OCI-LY7 (cell line): ENCODE results near the gene RCL1. TPM values are rescaled to one million over a fixed set of nuclear protein-coding genes. Genes with fewer than 3 reads are reported as not detected.

ENCODE experiments used
- BruUV-seq: library from RNA; stranded (reverse); fragments of 400-500 nt; replicated peaks from 2 replicates; lab custom pipeline; 2021; lab: Mats Ljungman, UMichigan
- CTCF ChIA-PET: fragments of 300-600 bp; sonication (Branson Sonifier 250); formaldehyde crosslinking; loops from one replicate; lab custom pipeline; 2022; ENCODE audit warnings: antibody characterized with exemption; ENCODE audit not compliant: unreplicated experiment; lab: Charles Lee
- POLR2A ChIA-PET: fragments of 300-600 bp; sonication (Branson Sonifier 250); formaldehyde crosslinking; loops from one replicate; lab custom pipeline; 2022; ENCODE audit warnings: antibody characterized with exemption; lab: Charles Lee
- DNase-seq: peaks from one replicate; pipeline ENCODE4 v3.0.0-alpha.2; 2015; ENCODE audit warnings: low spot score
- H2AFZ ChIP-seq: fragments of 200-600 bp; sonication (generic), shearing (Covaris generic); 2 replicates; pipeline ENCODE4 v1.6.1; 2014; ENCODE audit warnings: mild to moderate bottlenecking, antibody characterized with exemption, low read length, moderate library complexity
- H3K27ac ChIP-seq: fragments of 200-600 bp; sonication (generic); 2 replicates; pipeline ENCODE4 v1.5.1; 2014; ENCODE audit warnings: mixed run types, low read depth, mild to moderate bottlenecking, moderate library complexity, low read length, inconsistent platforms; ENCODE audit not compliant: poor library complexity, severe bottlenecking
- H3K36me3 ChIP-seq: fragments of 200-600 bp; sonication (generic); 2 replicates; pipeline ENCODE4 v1.6.1; 2014; ENCODE audit warnings: mild to moderate bottlenecking, antibody characterized with exemption, low read length, moderate library complexity, mixed read lengths; ENCODE audit not compliant: insufficient read depth
- H3K4me1 ChIP-seq: fragments of 200-600 bp; sonication (generic); 2 replicates; pipeline ENCODE4 v1.5.1; 2014; ENCODE audit warnings: mild to moderate bottlenecking, low read length; ENCODE audit not compliant: insufficient read depth, poor library complexity, severe bottlenecking
- H3K4me2 ChIP-seq: fragments of 200-600 bp; sonication (generic); 2 replicates; pipeline ENCODE4 v1.6.1; 2014; ENCODE audit warnings: mild to moderate bottlenecking, low read length
- H3K4me3 ChIP-seq: fragments of 200-600 bp; sonication (generic); 2 replicates; pipeline ENCODE4 v1.5.1; 2014; ENCODE audit warnings: mild to moderate bottlenecking, low read depth, low read length; ENCODE audit not compliant: poor library complexity, severe bottlenecking
- H3K79me2 ChIP-seq: fragments of 200-600 bp; sonication (generic); 2 replicates; pipeline ENCODE4 v1.6.1; 2016; ENCODE audit warnings: low read depth, mild to moderate bottlenecking, low read length, moderate library complexity, mixed read lengths; ENCODE audit not compliant: insufficient read depth
- H3K9me2 ChIP-seq: fragments of 200-600 bp; sonication (generic); 2 replicates; pipeline ENCODE4 v1.6.1; 2016; ENCODE audit warnings: mild to moderate bottlenecking, low read length, mixed read lengths; ENCODE audit not compliant: insufficient read depth
- H3K9me3 ChIP-seq: fragments of 200-600 bp; sonication (generic); 2 replicates; pipeline ENCODE4 v1.6.1; 2014; ENCODE audit warnings: mild to moderate bottlenecking, mixed run types, low read length, mixed read lengths
- H4K20me1 ChIP-seq: fragments of 200-600 bp; sonication (generic); 2 replicates; pipeline ENCODE4 v1.6.1; 2014; ENCODE audit warnings: mild to moderate bottlenecking, antibody characterized with exemption, low read length, moderate library complexity, mixed read lengths; ENCODE audit not compliant: insufficient read depth
- EZH2phosphoT487 ChIP-seq: fragments of 200-600 bp; sonication (generic); IDR thresholded peaks from 2 replicates; pipeline ENCODE4 v1.6.1; 2018; ENCODE audit warnings: low read depth, borderline replicate concordance, mild to moderate bottlenecking, mixed run types, antibody characterized with exemption, low read length, moderate library complexity, mixed read lengths
- intact Hi-C: fragments of 100-400 bp; cut with micrococcal nuclease; formaldehyde crosslinking; loops from one replicate; pipeline ENCODE4 v1.10.0; 2022; ENCODE audit not compliant: unreplicated experiment
- total RNA-seq, 2 experiments: library from RNA; depleted of rRNA in 1 of 2; stranded (reverse); fragments of >200 nt in 1 of 2; shearing (Covaris generic) in 1 of 2; gene quantifications; 2 replicates each; pipeline ENCODE4 v1.2.3, GENCODE V29; 2014 to 2022
- TF ChIP-seq, protein P1 (sequence below): fragments of 200-600 bp; sonication (generic); conservative IDR thresholded peaks from 2 replicates; pipeline ENCODE4 v1.5.1; 2014; ENCODE audit warnings: mild to moderate bottlenecking, antibody characterized with exemption, low read length, moderate library complexity, mixed read lengths

Gene RCL1
- total RNA-seq, 2 experiments from 2014 or later = 27.5 to 31.3 TPM

DNA sequence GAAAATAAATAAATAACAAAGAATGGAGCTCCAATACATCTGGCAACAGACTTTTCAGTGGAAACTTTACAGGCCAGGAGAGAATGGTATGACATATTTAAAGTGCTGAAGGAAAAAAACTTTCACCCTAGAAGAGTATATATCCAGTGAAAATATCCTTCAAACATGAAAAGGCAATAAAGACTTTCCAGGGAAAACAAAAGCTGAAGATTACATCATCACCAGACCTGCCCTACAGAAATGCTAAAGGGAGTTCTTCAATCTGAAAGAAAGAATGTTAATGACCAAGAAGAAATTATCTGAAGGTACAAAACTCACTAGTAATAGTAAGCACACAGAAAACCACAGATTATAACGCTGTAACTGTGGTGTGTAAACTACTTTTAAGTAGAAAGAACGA is 8.3 kb upstream of the RCL1 start:
- Histone ChIP-seq H3K27ac (no peak overlapping the region), H3K4me3 (no peak overlapping the region), H3K9me3 (no peaks in the 10 kb centered on the region), H3K4me1 (no peaks in the 10 kb centered on the region), H4K20me1 (no peaks in the 10 kb centered on the region), H2AFZ (no peak overlapping the region), H3K4me2 (no peak overlapping the region), H3K79me2 (no peaks in the 10 kb centered on the region), H3K9me2 (no peaks in the 10 kb centered on the region), H3K36me3 (no peaks in the 10 kb centered on the region)
- intact Hi-C loops = no loop called here
- CTCF ChIA-PET = no interaction called here
- TF ChIP-seq EZH2phosphoT487 = no peak
- TF ChIP-seq, protein P1, sequence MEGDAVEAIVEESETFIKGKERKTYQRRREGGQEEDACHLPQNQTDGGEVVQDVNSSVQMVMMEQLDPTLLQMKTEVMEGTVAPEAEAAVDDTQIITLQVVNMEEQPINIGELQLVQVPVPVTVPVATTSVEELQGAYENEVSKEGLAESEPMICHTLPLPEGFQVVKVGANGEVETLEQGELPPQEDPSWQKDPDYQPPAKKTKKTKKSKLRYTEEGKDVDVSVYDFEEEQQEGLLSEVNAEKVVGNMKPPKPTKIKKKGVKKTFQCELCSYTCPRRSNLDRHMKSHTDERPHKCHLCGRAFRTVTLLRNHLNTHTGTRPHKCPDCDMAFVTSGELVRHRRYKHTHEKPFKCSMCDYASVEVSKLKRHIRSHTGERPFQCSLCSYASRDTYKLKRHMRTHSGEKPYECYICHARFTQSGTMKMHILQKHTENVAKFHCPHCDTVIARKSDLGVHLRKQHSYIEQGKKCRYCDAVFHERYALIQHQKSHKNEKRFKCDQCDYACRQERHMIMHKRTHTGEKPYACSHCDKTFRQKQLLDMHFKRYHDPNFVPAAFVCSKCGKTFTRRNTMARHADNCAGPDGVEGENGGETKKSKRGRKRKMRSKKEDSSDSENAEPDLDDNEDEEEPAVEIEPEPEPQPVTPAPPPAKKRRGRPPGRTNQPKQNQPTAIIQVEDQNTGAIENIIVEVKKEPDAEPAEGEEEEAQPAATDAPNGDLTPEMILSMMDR = no peak
- no TSS peak for BruUV-seq
- POLR2A ChIA-PET = interaction anchor here (0.6 to 1.5 kb wide), 2 partner anchors 8 to 26 kb away, joined by 3 to 4 read pairs; partner anchors contain the start of gene RCL1
- no peak for DNase-seq

GRCh38 chr9:4786599-4786998 is 6.1 kb upstream of the RCL1 start:
- no peaks in the 10 kb centered on the region for H3K36me3 ChIP-seq
- H3K4me1 ChIP-seq = no peaks in the 10 kb centered on the region
- POLR2A ChIA-PET = interaction anchor here (1.4 kb wide), 1 partner anchor 9 kb away, joined by 4 read pairs; no protein-coding TSS in a partner anchor
- TF ChIP-seq, protein P1 = no peak
- TF ChIP-seq EZH2phosphoT487 = no peak
- no peak for DNase-seq
- BruUV-seq = no TSS peak
- H3K79me2 ChIP-seq = no peaks in the 10 kb centered on the region
- no peak overlapping the region for H2AFZ ChIP-seq
- H4K20me1 ChIP-seq = no peaks in the 10 kb centered on the region
- H3K9me2 ChIP-seq = no peaks in the 10 kb centered on the region
- CTCF ChIA-PET = no interaction called here
- no peaks in the 10 kb centered on the region; the same call in 1 of the 2 replicates for H3K9me3 ChIP-seq
- H3K27ac ChIP-seq = no peak overlapping the region
- no peak overlapping the region for H3K4me2 ChIP-seq
- H3K4me3 ChIP-seq = no peak overlapping the region
- intact Hi-C loops = no loop called here

DNA sequence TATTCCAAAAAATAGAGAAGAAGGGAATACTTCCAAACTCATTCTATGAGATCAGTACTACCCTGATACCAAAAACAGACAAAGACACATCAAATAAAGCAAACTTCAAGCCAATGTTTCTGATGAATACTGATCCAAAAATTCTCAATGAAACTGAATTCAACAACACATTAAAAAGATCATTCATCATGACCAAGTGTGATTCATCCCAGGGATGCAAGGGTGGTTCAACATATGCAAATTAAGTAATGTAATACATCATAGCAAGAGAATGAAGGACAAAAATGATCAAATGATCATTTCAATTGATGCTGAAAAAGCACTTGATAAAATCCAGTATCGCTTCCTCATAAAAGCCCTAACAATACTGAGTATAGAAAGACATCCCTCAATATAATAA is 4.9 kb upstream of the RCL1 start:
- BruUV-seq = no TSS peak
- Histone ChIP-seq H3K36me3 (no peaks in the 10 kb centered on the region), H2AFZ (no peak overlapping the region), H3K4me2 (no peak overlapping the region), H3K79me2 (no peaks in the 10 kb centered on the region), H3K27ac (no peak overlapping the region), H3K9me3 (no peaks in the 10 kb centered on the region; the same call in 1 of the 2 replicates), H3K9me2 (no peaks in the 10 kb centered on the region), H4K20me1 (no peaks in the 10 kb centered on the region), H3K4me3 (no peak overlapping the region), H3K4me1 (peaks cover 5% of the 10 kb centered on the region)
- DNase-seq = no peak
- intact Hi-C loops = no loop called here
- ChIA-PET POLR2A (no interaction called here), CTCF (no interaction called here)
- TF ChIP-seq, protein P1 = no peak
- no peak for TF ChIP-seq EZH2phosphoT487
